Mucosa of rectum (tissue), 2 donors: ENCODE measurements around the gene JCAD.
"Not testable (repeated sequence)": the region's sequence is repeated elsewhere in the genome, so short reads cannot be mapped to it uniquely, and the experiment has no call there.

ENCODE experiments used
- H3K27ac ChIP-seq, 2 donors: one replicate each; pipeline ENCODE4 v1.7.0; 2013; ENCODE audit warnings: inconsistent platforms in 2 of 2, low read depth in 2 of 2, low read length in 2 of 2
- H3K27me3 ChIP-seq, 2 donors: one replicate each; pipeline ENCODE4 v1.7.0; 2013; ENCODE audit warnings: low read length in 2 of 2; ENCODE audit not compliant: control insufficient read depth in 2 of 2, insufficient read depth in 2 of 2
- H3K36me3 ChIP-seq, 2 donors: one replicate each; pipeline ENCODE4 v1.7.0; 2013; ENCODE audit warnings: low read length in 2 of 2; ENCODE audit not compliant: control insufficient read depth in 2 of 2, insufficient read depth in 2 of 2
- H3K4me1 ChIP-seq, 2 donors: one replicate each; pipeline ENCODE4 v1.7.0; 2013; ENCODE audit warnings: low read length in 2 of 2, mild to moderate bottlenecking in 1 of 2; ENCODE audit not compliant: control insufficient read depth in 2 of 2, insufficient read depth in 2 of 2
- H3K4me3 ChIP-seq, 2 donors: one replicate each; pipeline ENCODE4 v1.7.0; 2013; ENCODE audit warnings: low read length in 2 of 2
- H3K9ac ChIP-seq, 2 donors: one replicate each; pipeline ENCODE4 v1.7.0; 2013; ENCODE audit warnings: low read length in 2 of 2, low read depth in 1 of 2, mild to moderate bottlenecking in 1 of 2
- H3K9me3 ChIP-seq, 2 donors: one replicate each; pipeline ENCODE4 v1.7.0; 2013; ENCODE audit warnings: low read length in 2 of 2; ENCODE audit not compliant: control insufficient read depth in 2 of 2
- donor health status: healthy.
- donor health status: Normal muscosa, but diverticular disease.

The JCAD gene

GRCh38 chr10:29998142-29998808 lies 61.1 kb downstream of the JCAD start:
- Histone ChIP-seq H3K27ac (no peak overlapping the region), H3K4me3 (no peak overlapping the region), H3K36me3 (no peaks in the 10 kb centered on the region), H3K9ac (no peak overlapping the region), H3K9me3 (no peaks in the 10 kb centered on the region), H3K4me1 (peaks cover 0 to 3% of the 10 kb centered on the region in 2 donors), H3K27me3 (peaks cover 4 to 6% of the 10 kb centered on the region in 2 donors)

- Histone ChIP-seq H3K9ac (no peak overlapping the region), H3K4me1 (no peaks in the 10 kb centered on the region), H3K27ac (no peak overlapping the region), H3K4me3 (no peak overlapping the region), H3K36me3 (no peaks in the 10 kb centered on the region), H3K27me3 (peaks cover 4 to 6% of the 10 kb centered on the region in 2 donors), H3K9me3 (no peaks in the 10 kb centered on the region)
Measured at GRCh38 chr10:29994811-29995210, 64.6 kb downstream of the JCAD start.

GRCh38 chr10:29993319-29993915 lies 66.0 kb downstream of the JCAD start:
- H3K9ac ChIP-seq = no peak overlapping the region
- H3K4me1 ChIP-seq = no peaks in the 10 kb centered on the region
- no peaks in the 10 kb centered on the region for H3K36me3 ChIP-seq
- H3K27me3 ChIP-seq = peaks cover 4 to 6% of the 10 kb centered on the region in 2 donors
- no peak overlapping the region for H3K27ac ChIP-seq
- no peak overlapping the region for H3K4me3 ChIP-seq
- no peaks in the 10 kb centered on the region for H3K9me3 ChIP-seq

- no peak overlapping the region for H3K4me3 ChIP-seq
- no peak overlapping the region for H3K9ac ChIP-seq
- no peak overlapping the region for H3K27ac ChIP-seq
- H3K27me3 ChIP-seq = peaks cover 2 to 6% of the 10 kb centered on the region in 2 donors
- no peaks in the 10 kb centered on the region for H3K4me1 ChIP-seq
- H3K36me3 ChIP-seq = no peaks in the 10 kb centered on the region
- no peaks in the 10 kb centered on the region for H3K9me3 ChIP-seq
Measured at GRCh38 chr10:29992914-29993313, 66.5 kb downstream of the JCAD start.

GRCh38 chr10:29991382-29991781 lies 68.0 kb downstream of the JCAD start:
- H3K36me3 ChIP-seq = no peaks in the 10 kb centered on the region
- H3K27ac ChIP-seq = no peak overlapping the region
- H3K4me1 ChIP-seq = no peaks in the 10 kb centered on the region
- H3K4me3 ChIP-seq = no peak overlapping the region
- H3K9me3 ChIP-seq = no peaks in the 10 kb centered on the region
- peaks cover 0 to 2% of the 10 kb centered on the region in 2 donors for H3K27me3 ChIP-seq
- H3K9ac ChIP-seq = no peak overlapping the region

- H3K36me3 ChIP-seq = no peaks in the 10 kb centered on the region
- H3K27ac ChIP-seq = no peak overlapping the region
Measured at GRCh38 chr10:29987471-29987870, 71.9 kb downstream of the JCAD start.

GRCh38 chr10:29982997-29983648 lies 76.3 kb downstream of the JCAD start:
- no peak overlapping the region for H3K27ac ChIP-seq
- H3K27me3 ChIP-seq = peaks cover 0 to 2% of the 10 kb centered on the region in 2 donors
- no peak overlapping the region for H3K9ac ChIP-seq
- H3K9me3 ChIP-seq = no peaks in the 10 kb centered on the region
- H3K4me3 ChIP-seq = no peak overlapping the region
- no peaks in the 10 kb centered on the region for H3K4me1 ChIP-seq
- H3K36me3 ChIP-seq = no peaks in the 10 kb centered on the region

More at GRCh38 chr10:29987471-29987870, 71.9 kb downstream of the JCAD start:
- Histone ChIP-seq H3K27me3 (no peaks in the 10 kb centered on the region), H3K9ac (no peak overlapping the region), H3K9me3 (no peaks in the 10 kb centered on the region), H3K4me3 (no peak overlapping the region), H3K4me1 (no peaks in the 10 kb centered on the region)

GRCh38 chr10:29981510-29981909 lies 77.9 kb downstream of the JCAD start:
- Histone ChIP-seq H3K9me3 (no peaks in the 10 kb centered on the region), H3K9ac (no peak overlapping the region), H3K4me3 (no peak overlapping the region), H3K36me3 (no peaks in the 10 kb centered on the region), H3K4me1 (no peaks in the 10 kb centered on the region), H3K27ac (no peak overlapping the region), H3K27me3 (peaks cover 0 to 2% of the 10 kb centered on the region in 2 donors)

GRCh38 chr10:29980084-29980483 lies 79.3 kb downstream of the JCAD start:
- Histone ChIP-seq H3K9me3 (no peaks in the 10 kb centered on the region), H3K27ac (no peak overlapping the region), H3K36me3 (no peaks in the 10 kb centered on the region), H3K4me1 (no peaks in the 10 kb centered on the region), H3K27me3 (peaks cover 0 to 2% of the 10 kb centered on the region in 2 donors), H3K4me3 (no peak overlapping the region), H3K9ac (no peak overlapping the region)

GRCh38 chr10:29979421-29979779 lies 80.0 kb downstream of the JCAD start:
- H3K9me3 ChIP-seq, H3K36me3 ChIP-seq, H3K27me3 ChIP-seq, H3K9ac ChIP-seq, H3K4me1 ChIP-seq, H3K27ac ChIP-seq, H3K4me3 ChIP-seq: not testable (repeated sequence)
